IMR-90 (cell line): ENCODE results near the gene CEBPG. TPM values are rescaled to one million over a fixed set of nuclear protein-coding genes. Genes with fewer than 3 reads are reported as not detected.

ENCODE experiments used
- ATAC-seq: fragments of 200-7000 bp; cut with Tn5 transposase; 2 replicates; pipeline ENCODE4 v1.9.1; 2020; ENCODE audit warnings: low read depth, mild to moderate bottlenecking, moderate library complexity
- BruUV-seq: library from RNA; stranded (reverse); fragments of 400-500 nt; replicated peaks from 2 replicates; lab custom pipeline; 2021; lab: Mats Ljungman, UMichigan
- CTCF ChIA-PET: fragments of 300-600 bp; formaldehyde crosslinking; extraction: SDS; loops from one replicate; lab custom pipeline; 2021; ENCODE audit warnings: antibody characterized with exemption; lab: Yijun Ruan, JAX
- POLR2A ChIA-PET: fragments of 300-600 bp; sonication (Branson Sonifier 250); formaldehyde crosslinking; loops from one replicate; lab custom pipeline; 2022; ENCODE audit warnings: antibody characterized with exemption; ENCODE audit not compliant: unreplicated experiment; lab: Charles Lee
- DNase-seq: peaks from one replicate; pipeline ENCODE4 v3.0.0; 2013
- H2AFZ ChIP-seq: replicated peaks from 2 replicates; pipeline ENCODE3; 2013; ENCODE audit warnings: low read length, mild to moderate bottlenecking; ENCODE audit not compliant: poor library complexity
- H2AK5ac ChIP-seq: 2 replicates; pipeline ENCODE4 v1.6.1; 2013; ENCODE audit warnings: low read depth, low read length, inconsistent platforms
- H2AK9ac ChIP-seq: replicated peaks from 2 replicates; pipeline ENCODE3; 2013; ENCODE audit warnings: mild to moderate bottlenecking, low read depth, low read length, moderate library complexity; ENCODE audit not compliant: poor library complexity
- H2BK120ac ChIP-seq: 2 replicates; pipeline ENCODE4 v1.6.1; 2013; ENCODE audit warnings: low read depth, low read length, inconsistent platforms
- H2BK15ac ChIP-seq: 3 replicates; pipeline ENCODE4 v1.6.1; 2013; ENCODE audit warnings: low read depth, low read length, inconsistent platforms
- H2BK20ac ChIP-seq: 2 replicates; pipeline ENCODE4 v1.6.1; 2013; ENCODE audit warnings: low read depth, mild to moderate bottlenecking, inconsistent platforms, low read length, moderate library complexity
- H2BK5ac ChIP-seq: 2 replicates; pipeline ENCODE4 v1.6.1; 2013; ENCODE audit warnings: mild to moderate bottlenecking, low read depth, low read length, inconsistent platforms; ENCODE audit not compliant: poor library complexity, severe bottlenecking
- H3K14ac ChIP-seq: replicated peaks from 2 replicates; pipeline ENCODE4 v1.6.1; 2013; ENCODE audit warnings: low read depth, low read length, inconsistent platforms
- H3K18ac ChIP-seq: 2 replicates; pipeline ENCODE4 v1.6.1; 2013; ENCODE audit warnings: low read depth, low read length, control low read depth
- H3K23ac ChIP-seq: 2 replicates; pipeline ENCODE4 v1.6.1; 2013; ENCODE audit warnings: low read depth, low read length, inconsistent platforms
- H3K27ac ChIP-seq: 2 replicates; pipeline ENCODE4 v1.5.1; 2013; ENCODE audit warnings: mild to moderate bottlenecking, control low read depth, low read length; ENCODE audit not compliant: insufficient read depth
- H3K27me3 ChIP-seq: 2 replicates; pipeline ENCODE4 v1.6.1; 2013; ENCODE audit warnings: low read length; ENCODE audit not compliant: control insufficient read depth, insufficient read depth
- H3K36me3 ChIP-seq: 2 replicates; pipeline ENCODE4 v1.6.1; 2013; ENCODE audit warnings: low read length, mixed read lengths; ENCODE audit not compliant: control insufficient read depth, insufficient read depth
- H3K4ac ChIP-seq: 2 replicates; pipeline ENCODE4 v1.6.1; 2013; ENCODE audit warnings: low read depth, low read length, inconsistent platforms
- H3K4me1 ChIP-seq: 2 replicates; pipeline ENCODE4 v1.6.1; 2013; ENCODE audit warnings: low read length, mixed read lengths; ENCODE audit not compliant: control insufficient read depth, insufficient read depth
- H3K4me2 ChIP-seq: 2 replicates; pipeline ENCODE4 v1.6.1; 2013; ENCODE audit warnings: low read depth, mild to moderate bottlenecking, control low read depth, low read length, moderate library complexity
- H3K4me3 ChIP-seq: 2 replicates; pipeline ENCODE4 v1.5.1; 2013; ENCODE audit warnings: low read depth, mild to moderate bottlenecking, control low read depth, low read length, moderate library complexity; ENCODE audit not compliant: insufficient read depth
- H3K56ac ChIP-seq: 2 replicates; pipeline ENCODE4 v1.6.1; 2013; ENCODE audit warnings: low read length, inconsistent platforms; ENCODE audit not compliant: insufficient read depth; ENCODE audit errors: extremely low read depth
- H3K79me1 ChIP-seq, 2 experiments: 2 replicates each; pipeline ENCODE4 v1.6.1; 2013; ENCODE audit warnings: low read length in 2 of 2, inconsistent platforms in 1 of 2, low read depth in 1 of 2
- H3K9ac ChIP-seq: 2 replicates; pipeline ENCODE4 v1.6.1; 2013; ENCODE audit warnings: low read depth, low read length, control low read depth
- H3K9me1 ChIP-seq: 2 replicates; pipeline ENCODE4 v1.6.1; 2013; ENCODE audit warnings: low read length, inconsistent platforms; ENCODE audit not compliant: insufficient read depth
- H3K9me3 ChIP-seq: 2 replicates; pipeline ENCODE4 v1.6.1; 2013; ENCODE audit warnings: low read length; ENCODE audit not compliant: control insufficient read depth, insufficient read depth
- H4K20me1 ChIP-seq: 2 replicates; pipeline ENCODE4 v1.6.1; 2013; ENCODE audit warnings: low read length, inconsistent platforms; ENCODE audit not compliant: insufficient read depth
- H4K5ac ChIP-seq: 2 replicates; pipeline ENCODE4 v1.6.1; 2013; ENCODE audit warnings: mild to moderate bottlenecking, low read depth, low read length, control low read depth
- H4K8ac ChIP-seq, 2 experiments: 2 replicates each; pipeline ENCODE4 v1.6.1; 2013; ENCODE audit warnings: low read depth in 2 of 2, low read length in 2 of 2, control low read depth in 1 of 2, inconsistent platforms in 1 of 2
- H4K91ac ChIP-seq: 2 replicates; pipeline ENCODE4 v1.6.1; 2013; ENCODE audit warnings: low read depth, low read length, inconsistent platforms; ENCODE audit not compliant: insufficient read depth
- BHLHE40 ChIP-seq: fragments of 150-350 bp; IDR thresholded peaks from 2 replicates; pipeline ENCODE4 v1.6.1; 2016; ENCODE audit warnings: mild to moderate bottlenecking, low read depth, low read length
- FOS ChIP-seq: fragments of 150-350 bp; IDR thresholded peaks from 2 replicates; pipeline ENCODE4 v1.6.1; 2016; ENCODE audit warnings: low read depth, low read length
- MAFK ChIP-seq: IDR thresholded peaks from 2 replicates; pipeline ENCODE4 v1.6.1; 2012; ENCODE audit warnings: low read depth, low read length, improper control_type of control experiment
- MAZ ChIP-seq: IDR thresholded peaks from 2 replicates; pipeline ENCODE4 v1.6.1; 2012; ENCODE audit warnings: low read depth, mild to moderate bottlenecking, low read length, improper control_type of control experiment, moderate library complexity, borderline replicate concordance
- MXI1 ChIP-seq: IDR thresholded peaks from 2 replicates; pipeline ENCODE4 v1.6.1; 2012; ENCODE audit warnings: low read depth, mild to moderate bottlenecking, low read length, moderate library complexity, borderline replicate concordance
- RAD21 ChIP-seq: IDR thresholded peaks from 2 replicates; pipeline ENCODE4 v1.6.1; 2012; ENCODE audit warnings: low read length, improper control_type of control experiment
- RFX5 ChIP-seq: IDR thresholded peaks from 2 replicates; pipeline ENCODE4 v1.8.0; 2012; ENCODE audit warnings: low read depth, mild to moderate bottlenecking, low read length, moderate library complexity
- WGBS, 2 experiments: methylation state at CpG; one replicate each; pipeline versions ENCODE4 v1.1.5 to v1.1.7; 2013; ENCODE audit warnings: missing lambda C conversion rate in 2 of 2; ENCODE audit not compliant: insufficient read length in 1 of 2; ENCODE audit errors: extremely low coverage in 2 of 2; 5-methylcytosine and 5-hydroxymethylcytosine counted together
- dilution Hi-C: fragments of 300-500 bp; cut with HindIII; formaldehyde crosslinking; loops from one replicate; pipeline ENCODE4 v1.14.3; 2018; ENCODE audit warnings: low sequenced_read_pairs; ENCODE audit not compliant: unreplicated experiment
- in situ Hi-C: fragments of 300-500 bp; cut with MboI; formaldehyde crosslinking; loops from 3 replicates; pipeline ENCODE4 v1.14.3; 2019; ENCODE audit warnings: low sequenced_read_pairs, inconsistent platforms, mixed read lengths
- intact Hi-C: fragments of 100-400 bp; cut with micrococcal nuclease; formaldehyde crosslinking; loops from 2 replicates; pipeline ENCODE4 v1.10.0; 2022
- polyA plus RNA-seq, 3 experiments: library from polyadenylated mRNA; depleted of rRNA; stranded (reverse); fragments of >200 nt; gene quantifications; 2 replicates each; pipeline ENCODE4 v1.2.3, GENCODE V29; 2012; ENCODE audit warnings: low replicate concordance in 1 of 3
- total RNA-seq: library from RNA; depleted of rRNA; stranded (reverse); fragments of >200 nt; gene quantifications from 2 replicates; pipeline ENCODE4 v1.2.3, GENCODE V29; 2012
- TF ChIP-seq, protein P1 (sequence below): fragments of 150-350 bp; IDR thresholded peaks from 2 replicates; pipeline ENCODE4 v1.6.1; 2017; ENCODE audit warnings: mild to moderate bottlenecking, antibody characterized with exemption, low read length, low read depth
- TF ChIP-seq, protein P2 (sequence below): conservative IDR thresholded peaks from 2 replicates; pipeline ENCODE4 v1.5.1; 2012; ENCODE audit warnings: mild to moderate bottlenecking, low read depth, low read length, improper control_type of control experiment

The CEBPG gene
- total and polyA plus RNA-seq, 2 of the 4 experiments (the other 2 are of a cell fraction): 9.2 to 14.3 TPM

DNA sequence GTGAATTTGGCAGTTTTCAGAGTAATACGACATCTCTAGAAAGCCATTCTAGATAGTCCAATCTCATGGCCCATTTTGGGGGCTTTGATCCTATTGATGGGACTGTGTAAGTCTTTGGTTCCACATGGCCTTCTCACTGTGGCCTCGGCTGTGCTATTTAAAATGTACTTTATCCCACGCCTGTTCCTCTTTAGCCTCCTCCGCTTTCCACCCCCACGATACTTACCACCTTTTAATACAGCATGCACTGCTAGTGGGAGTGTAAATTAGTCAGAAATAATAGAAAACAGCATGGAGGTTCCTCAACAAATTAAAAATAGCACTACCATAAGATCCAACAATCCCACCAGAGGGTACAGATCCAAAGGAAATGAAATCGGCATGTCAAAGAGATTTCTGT is 28.3 kb upstream of the CEBPG start:
- no peak overlapping the region for H3K56ac ChIP-seq
- H3K4me3 ChIP-seq: no peak overlapping the region
- H3K79me1 ChIP-seq: no peaks in the 10 kb centered on the region
- H3K27ac ChIP-seq: no peak overlapping the region
- ATAC-seq: no peak
- ChIA-PET CTCF (no interaction called here), POLR2A (no interaction called here)
- H2BK15ac ChIP-seq: no peak overlapping the region
- H3K18ac ChIP-seq: no peak overlapping the region
- no peak overlapping the region for H3K14ac ChIP-seq
- H3K36me3 ChIP-seq: no peaks in the 10 kb centered on the region
- no peaks in the 10 kb centered on the region for H4K20me1 ChIP-seq
- TF ChIP-seq, protein P1, sequence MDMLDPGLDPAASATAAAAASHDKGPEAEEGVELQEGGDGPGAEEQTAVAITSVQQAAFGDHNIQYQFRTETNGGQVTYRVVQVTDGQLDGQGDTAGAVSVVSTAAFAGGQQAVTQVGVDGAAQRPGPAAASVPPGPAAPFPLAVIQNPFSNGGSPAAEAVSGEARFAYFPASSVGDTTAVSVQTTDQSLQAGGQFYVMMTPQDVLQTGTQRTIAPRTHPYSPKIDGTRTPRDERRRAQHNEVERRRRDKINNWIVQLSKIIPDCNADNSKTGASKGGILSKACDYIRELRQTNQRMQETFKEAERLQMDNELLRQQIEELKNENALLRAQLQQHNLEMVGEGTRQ: no peak
- TF ChIP-seq MAFK (no peak), MXI1 (no peak), RFX5 (no peak), MAZ (no peak), FOS (no peak), BHLHE40 (no peak), RAD21 (no peak)
- TF ChIP-seq, protein P2, sequence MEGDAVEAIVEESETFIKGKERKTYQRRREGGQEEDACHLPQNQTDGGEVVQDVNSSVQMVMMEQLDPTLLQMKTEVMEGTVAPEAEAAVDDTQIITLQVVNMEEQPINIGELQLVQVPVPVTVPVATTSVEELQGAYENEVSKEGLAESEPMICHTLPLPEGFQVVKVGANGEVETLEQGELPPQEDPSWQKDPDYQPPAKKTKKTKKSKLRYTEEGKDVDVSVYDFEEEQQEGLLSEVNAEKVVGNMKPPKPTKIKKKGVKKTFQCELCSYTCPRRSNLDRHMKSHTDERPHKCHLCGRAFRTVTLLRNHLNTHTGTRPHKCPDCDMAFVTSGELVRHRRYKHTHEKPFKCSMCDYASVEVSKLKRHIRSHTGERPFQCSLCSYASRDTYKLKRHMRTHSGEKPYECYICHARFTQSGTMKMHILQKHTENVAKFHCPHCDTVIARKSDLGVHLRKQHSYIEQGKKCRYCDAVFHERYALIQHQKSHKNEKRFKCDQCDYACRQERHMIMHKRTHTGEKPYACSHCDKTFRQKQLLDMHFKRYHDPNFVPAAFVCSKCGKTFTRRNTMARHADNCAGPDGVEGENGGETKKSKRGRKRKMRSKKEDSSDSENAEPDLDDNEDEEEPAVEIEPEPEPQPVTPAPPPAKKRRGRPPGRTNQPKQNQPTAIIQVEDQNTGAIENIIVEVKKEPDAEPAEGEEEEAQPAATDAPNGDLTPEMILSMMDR: no peak
- no TSS peak for BruUV-seq
- no peaks in the 10 kb centered on the region for H3K9me1 ChIP-seq
- DNase-seq: no peak
- no peak overlapping the region for H2AK9ac ChIP-seq
- H2AK5ac ChIP-seq: no peak overlapping the region
- no peak overlapping the region for H3K4me2 ChIP-seq
- dilution Hi-C loops (no loop called here), in situ Hi-C loops (no loop called here), intact Hi-C loops (no loop called here)
- no peaks in the 10 kb centered on the region for H3K9me3 ChIP-seq
- H2BK20ac ChIP-seq: no peak overlapping the region
- WGBS, 2 experiments: no CpG with 5 or more reads among the region's 6 CpGs
- no peak overlapping the region for H4K8ac ChIP-seq
- no peak overlapping the region for H3K23ac ChIP-seq
- no peak overlapping the region for H2AFZ ChIP-seq
- no peak overlapping the region for H4K5ac ChIP-seq
- no peak overlapping the region for H3K9ac ChIP-seq
- H3K4ac ChIP-seq: no peak overlapping the region
- H3K4me1 ChIP-seq: no peaks in the 10 kb centered on the region
- H2BK120ac ChIP-seq: no peak overlapping the region
- H2BK5ac ChIP-seq: no peak overlapping the region
- H3K27me3 ChIP-seq: peaks cover 6% of the 10 kb centered on the region
- no peak overlapping the region for H4K91ac ChIP-seq
